ENCODE data around the gene KIAA1958.

Gene KIAA1958

GRCh38 chr9:112548051-112548440 lies 61.4 kb downstream of the KIAA1958 start:
- H3K27me3 ChIP-seq (replicated peaks; ENCODE audit: control insufficient read depth, insufficient read depth, low read length): no peaks in the 10 kb centered on the region
- DNase-seq (ENCODE audit: extremely low read depth, insufficient read length): no peak
- no peaks in the 10 kb centered on the region for H3K36me3 ChIP-seq (ENCODE audit: control insufficient read depth, insufficient read depth, low read length)
- H3K4me3 ChIP-seq (replicated peaks; ENCODE audit: low read depth, low read length): no peak overlapping the region
- no peak for TF ChIP-seq CTCF (IDR thresholded peaks at IDR 0.05; ENCODE audit: insufficient read depth, low read length, poor library complexity, severe bottlenecking)

- no peaks in the 10 kb centered on the region for H3K36me3 ChIP-seq (ENCODE audit: control insufficient read depth, insufficient read depth, low read length)
- no peak overlapping the region for H3K4me3 ChIP-seq (replicated peaks; ENCODE audit: low read depth, low read length)
- TF ChIP-seq CTCF (IDR thresholded peaks at IDR 0.05; ENCODE audit: insufficient read depth, low read length, poor library complexity, severe bottlenecking): no peak
- DNase-seq (ENCODE audit: extremely low read depth, insufficient read length): no peak
- no peaks in the 10 kb centered on the region for H3K27me3 ChIP-seq (replicated peaks; ENCODE audit: control insufficient read depth, insufficient read depth, low read length)
These were observed 62.4 kb downstream of the KIAA1958 start for GRCh38 chr9:112548836-112549595.

- TF ChIP-seq CTCF (IDR thresholded peaks at IDR 0.05; ENCODE audit: insufficient read depth, low read length, poor library complexity, severe bottlenecking): no peak
- Histone ChIP-seq H3K27me3 (replicated peaks; ENCODE audit: control insufficient read depth, insufficient read depth, low read length) (no peaks in the 10 kb centered on the region), H3K4me3 (replicated peaks; ENCODE audit: low read depth, low read length) (no peak overlapping the region), H3K36me3 (ENCODE audit: control insufficient read depth, insufficient read depth, low read length) (no peaks in the 10 kb centered on the region)
- no peak for DNase-seq (ENCODE audit: extremely low read depth, insufficient read length)
These were observed 63.9 kb downstream of the KIAA1958 start for GRCh38 chr9:112550531-112550930.

GRCh38 chr9:112551641-112552040 lies 65.0 kb downstream of the KIAA1958 start:
- Histone ChIP-seq H3K27me3 (replicated peaks; ENCODE audit: control insufficient read depth, insufficient read depth, low read length) (no peaks in the 10 kb centered on the region), H3K4me3 (replicated peaks; ENCODE audit: low read depth, low read length) (no peak overlapping the region), H3K36me3 (ENCODE audit: control insufficient read depth, insufficient read depth, low read length) (no peaks in the 10 kb centered on the region)
- TF ChIP-seq CTCF (IDR thresholded peaks at IDR 0.05; ENCODE audit: insufficient read depth, low read length, poor library complexity, severe bottlenecking): no peak
- DNase-seq (ENCODE audit: extremely low read depth, insufficient read length): no peak

GRCh38 chr9:112552229-112553056 lies 65.8 kb downstream of the KIAA1958 start:
- no peaks in the 10 kb centered on the region for H3K27me3 ChIP-seq (replicated peaks; ENCODE audit: control insufficient read depth, insufficient read depth, low read length)
- DNase-seq (ENCODE audit: extremely low read depth, insufficient read length): no peak
- H3K36me3 ChIP-seq (ENCODE audit: control insufficient read depth, insufficient read depth, low read length): no peaks in the 10 kb centered on the region
- no peak overlapping the region for H3K4me3 ChIP-seq (replicated peaks; ENCODE audit: low read depth, low read length)
- no peak for TF ChIP-seq CTCF (IDR thresholded peaks at IDR 0.05; ENCODE audit: insufficient read depth, low read length, poor library complexity, severe bottlenecking)

Measured in GM06990 (cell line).